HG03558 (cell line): ENCODE results near the gene DHODH.
A peak's percentile ranks its signal among the peaks of the same experiment; 100 is the strongest.
"Not testable (repeated sequence)": the region's sequence is repeated elsewhere in the genome, so short reads cannot be mapped to it uniquely, and the experiment has no call there.

Experiments used
- ATAC-seq: cut with Tn5 transposase; IDR thresholded peaks from one replicate; pipeline ENCODE4 v1.9.1; 2021; ENCODE audit warnings: moderate number of reproducible peaks; ENCODE audit not compliant: unreplicated experiment; ENCODE audit errors: extremely low read depth

DHODH gene

DNA sequence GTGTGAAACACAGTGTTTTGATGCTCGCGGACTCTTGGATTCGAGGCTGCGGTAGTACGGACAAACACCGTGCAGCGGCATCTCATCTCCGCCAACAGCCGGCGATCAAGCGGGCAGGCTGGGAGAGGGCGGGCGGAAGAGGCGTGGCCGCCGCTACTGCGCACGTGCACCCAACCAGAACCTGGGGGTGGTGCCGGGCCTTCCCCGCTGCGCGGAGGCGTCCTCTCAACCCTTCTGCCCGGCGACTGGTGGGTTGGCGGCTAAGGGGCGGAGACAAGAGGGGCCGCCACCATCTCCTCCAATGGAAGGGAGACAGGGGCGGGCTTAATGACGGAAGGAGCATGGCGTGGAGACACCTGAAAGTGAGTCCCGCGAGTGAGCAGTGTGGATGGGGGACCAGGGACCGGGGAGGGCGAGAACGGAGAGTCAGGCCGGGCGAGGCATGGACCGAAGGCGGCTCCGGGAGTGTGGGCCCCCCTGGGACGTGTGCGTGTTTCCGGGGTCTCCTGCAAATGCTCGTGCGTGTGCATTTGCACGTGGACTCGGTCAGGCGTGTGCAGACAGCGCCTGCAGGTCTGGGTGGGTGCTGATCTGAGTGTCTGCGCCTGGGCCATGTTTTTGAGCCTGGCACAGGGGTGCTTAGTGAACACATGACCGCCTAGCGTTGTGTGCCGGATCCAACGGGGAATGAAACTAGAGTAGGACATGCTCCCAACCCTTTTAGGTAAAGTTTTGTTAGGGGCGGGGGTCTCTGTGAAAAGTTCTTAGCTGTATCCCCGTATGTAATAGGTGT is at the start of gene DHODH:
Gene DHODH, plus strand, starts transcription at position 321 of the 793 bp plus-strand sequence. Its CDS starts 21 bp downstream, at position 342.
- peak; percentile 96 for ATAC-seq

DNA sequence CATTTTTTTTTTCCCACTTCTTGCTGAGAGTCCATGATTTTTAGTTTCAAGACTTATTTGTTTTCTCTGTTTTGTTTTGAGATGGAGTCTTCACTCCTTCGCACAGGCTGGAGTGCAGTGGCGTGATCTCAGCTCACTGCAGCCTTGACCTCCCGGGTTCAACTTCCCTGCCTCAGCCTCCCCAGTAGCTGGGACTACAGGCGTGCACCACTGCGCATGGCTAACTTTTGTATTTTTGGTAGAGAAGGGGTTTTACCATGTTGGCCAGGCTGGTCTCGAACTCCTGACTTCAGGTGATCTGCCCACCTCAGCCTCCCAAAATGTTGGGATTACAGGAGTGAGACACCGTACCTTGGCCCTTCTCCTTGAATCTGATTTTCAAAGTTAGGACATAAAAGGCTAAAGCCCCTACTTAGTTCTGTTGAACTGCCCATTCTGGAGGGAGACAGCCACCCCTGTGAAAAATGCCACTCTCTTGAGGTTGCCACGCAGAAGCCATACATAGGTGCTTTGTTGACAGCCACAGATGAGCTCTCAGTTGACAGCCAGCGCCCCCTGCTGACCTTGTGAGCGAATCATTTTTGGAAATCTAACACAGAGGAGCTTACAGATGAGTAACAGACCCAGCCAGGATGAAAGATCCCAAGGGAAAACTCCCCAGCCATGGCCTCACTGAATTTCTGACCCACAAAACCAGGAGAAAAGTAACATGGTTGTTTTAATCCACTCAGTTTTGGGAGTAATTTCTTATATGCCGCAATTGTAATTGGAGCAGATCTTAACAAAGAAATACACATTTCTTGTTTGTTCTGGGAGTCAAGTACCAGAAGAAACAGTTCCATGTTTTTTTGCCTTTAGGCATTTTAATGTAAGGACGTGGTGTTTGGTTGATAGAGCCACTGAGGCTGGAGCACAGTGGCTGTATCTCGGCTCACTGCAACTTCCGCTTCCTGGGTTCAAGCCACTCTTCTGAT is 47.2 kb upstream of the DHODH start:
- ATAC-seq: no peak

DNA sequence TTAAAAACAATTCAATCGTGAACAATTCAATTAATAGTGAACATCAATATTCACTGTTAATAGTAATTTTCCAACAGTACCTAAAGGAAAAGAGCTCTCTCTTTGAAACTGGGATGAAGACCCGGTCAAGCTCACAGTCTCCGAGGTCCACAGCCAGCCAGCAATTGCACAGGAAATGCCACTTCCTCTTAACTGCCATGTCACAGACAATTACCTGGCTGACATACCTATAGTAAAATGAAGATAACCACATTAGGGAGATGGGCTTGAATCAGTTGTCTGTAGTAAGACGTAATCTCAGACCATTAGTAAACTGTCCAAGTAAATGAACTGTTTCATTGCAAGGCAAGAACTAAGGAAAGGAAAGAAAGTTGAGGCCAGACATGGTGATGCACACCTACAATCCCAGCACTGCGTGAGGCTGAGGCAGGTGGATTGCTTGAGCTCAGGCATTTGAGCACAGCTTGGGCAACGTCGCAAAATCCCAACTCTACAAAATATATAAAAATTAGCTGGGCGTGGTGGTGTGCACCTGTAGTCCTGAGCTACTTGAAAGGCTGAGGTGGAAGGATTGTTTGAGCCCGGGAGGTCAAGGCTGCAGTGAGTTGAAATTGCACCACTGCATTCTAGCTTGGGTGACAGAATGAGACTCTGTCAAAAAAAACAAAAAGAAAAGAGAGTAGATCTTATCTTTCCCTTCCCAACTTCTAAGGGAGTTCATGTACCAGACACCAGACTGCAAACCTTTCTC is 45.2 kb upstream of the DHODH start:
- ATAC-seq: no peak

DNA sequence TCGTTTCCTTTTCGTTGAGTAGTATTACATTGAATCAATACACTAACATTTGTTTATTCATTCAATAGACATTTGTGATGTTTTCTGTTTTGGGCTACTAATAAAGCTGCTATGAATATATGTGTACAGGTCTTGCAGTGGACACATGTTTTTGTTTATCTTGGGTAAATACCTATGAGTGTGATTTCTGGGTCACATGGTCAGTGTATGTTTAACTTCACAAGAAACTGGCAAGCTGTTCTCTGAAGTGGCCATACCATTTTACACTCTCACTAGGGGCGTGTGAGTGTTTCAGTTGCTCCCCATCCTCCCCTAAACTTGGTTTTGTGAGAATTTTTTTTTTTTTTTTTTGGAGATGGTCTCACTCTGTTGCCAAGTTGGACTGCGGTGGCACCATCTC is 43.3 kb upstream of the DHODH start:
- no peak for ATAC-seq

DNA sequence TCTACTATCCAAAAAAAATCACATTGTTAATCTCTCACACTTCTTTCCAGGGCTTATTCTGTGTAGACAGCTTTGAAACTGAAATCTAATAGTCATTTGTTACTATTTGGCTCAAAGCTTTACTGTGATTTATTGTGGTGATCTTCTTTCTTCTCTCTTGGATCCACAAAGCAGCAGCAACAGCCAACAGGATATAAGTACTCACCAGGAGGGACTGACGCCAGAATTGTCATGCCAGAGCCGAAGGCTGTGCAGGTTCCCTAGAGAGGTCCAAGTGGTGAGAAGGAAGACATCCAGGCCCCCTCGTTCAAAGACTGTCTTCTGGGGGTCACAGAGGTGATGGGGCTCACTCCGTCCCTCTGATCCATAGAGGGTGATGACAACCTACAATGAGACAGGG is 41.6 kb upstream of the DHODH start:
- ATAC-seq: no peak

DNA sequence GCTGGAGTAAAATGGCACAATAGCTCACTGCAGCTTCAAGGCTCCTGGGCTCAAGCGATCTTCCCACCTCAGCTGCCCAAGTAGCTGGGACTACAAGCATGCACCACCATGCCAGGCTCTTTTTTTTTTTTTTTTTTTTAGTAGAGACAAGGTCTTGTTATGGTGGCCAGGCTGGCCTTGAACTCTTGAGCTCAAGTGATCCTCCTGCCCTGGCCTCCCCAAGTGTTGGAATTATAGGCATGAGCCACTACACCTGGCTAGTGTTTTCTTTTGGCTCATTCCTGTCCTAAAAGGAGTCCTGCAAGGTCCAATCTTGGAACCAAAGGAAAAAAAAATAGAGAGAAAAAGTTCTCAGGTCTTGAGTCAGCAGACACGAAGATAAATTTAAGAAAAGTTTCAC is 39.2 kb upstream of the DHODH start:
- ATAC-seq: no peak

DNA sequence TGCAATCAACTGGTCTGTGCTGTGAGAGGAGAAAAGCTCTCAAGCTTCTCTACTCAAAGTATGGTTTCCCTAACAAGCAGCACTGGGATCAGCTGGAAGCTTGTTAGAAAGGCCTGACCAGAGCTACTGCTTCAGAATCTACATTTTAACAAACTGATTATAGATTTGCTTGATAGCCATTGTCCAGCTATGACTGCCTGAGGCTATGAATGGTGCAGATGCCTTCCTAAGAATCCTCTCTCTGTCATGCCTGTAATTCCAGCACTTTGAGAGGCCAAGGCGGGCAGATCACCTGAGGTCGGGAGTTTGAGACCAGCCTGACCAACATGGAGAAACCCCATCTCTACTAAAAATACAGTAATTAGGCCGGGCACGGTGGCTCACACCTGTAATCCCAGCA is 37.0 kb upstream of the DHODH start:
- no peak for ATAC-seq

DNA sequence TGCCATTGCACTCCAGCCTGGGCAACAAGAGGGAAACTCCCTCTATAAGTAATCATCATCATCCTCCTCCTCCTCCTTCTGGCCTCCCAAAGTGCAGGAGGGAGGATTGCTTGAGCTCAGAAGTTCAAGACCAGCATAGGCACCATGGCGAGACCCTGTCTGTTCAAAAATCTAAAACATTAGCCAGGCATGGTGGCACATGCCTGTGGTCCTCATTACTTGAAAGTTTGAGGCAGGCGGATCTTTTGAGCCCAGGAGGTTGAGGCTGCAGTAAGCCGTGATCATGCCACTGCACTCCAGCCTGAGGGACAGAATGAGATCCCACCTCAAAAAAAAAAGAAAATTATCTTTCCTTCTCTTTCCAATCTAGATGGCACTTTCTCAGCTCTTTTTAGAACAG is 36.2 kb upstream of the DHODH start:
- no peak for ATAC-seq

DNA sequence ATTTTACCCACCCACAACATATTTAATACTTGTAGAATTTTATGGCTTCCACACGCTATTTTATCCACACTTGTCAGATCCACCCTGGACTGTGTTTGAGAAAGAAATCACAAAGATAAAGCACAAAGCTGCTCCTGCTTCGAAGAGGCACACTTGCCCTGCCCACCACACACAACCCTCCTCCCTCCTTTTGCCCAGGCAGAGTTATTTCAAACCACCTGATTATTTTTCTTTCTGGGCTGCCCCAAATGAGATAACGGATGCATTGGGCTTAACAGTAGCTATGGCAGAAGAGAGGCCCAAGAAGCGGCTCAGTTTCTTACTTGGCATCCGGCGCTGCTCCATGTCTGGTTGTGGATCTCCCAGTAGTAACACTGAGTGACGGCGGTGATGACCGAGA is 35.5 kb upstream of the DHODH start:
- ATAC-seq: no peak

DNA sequence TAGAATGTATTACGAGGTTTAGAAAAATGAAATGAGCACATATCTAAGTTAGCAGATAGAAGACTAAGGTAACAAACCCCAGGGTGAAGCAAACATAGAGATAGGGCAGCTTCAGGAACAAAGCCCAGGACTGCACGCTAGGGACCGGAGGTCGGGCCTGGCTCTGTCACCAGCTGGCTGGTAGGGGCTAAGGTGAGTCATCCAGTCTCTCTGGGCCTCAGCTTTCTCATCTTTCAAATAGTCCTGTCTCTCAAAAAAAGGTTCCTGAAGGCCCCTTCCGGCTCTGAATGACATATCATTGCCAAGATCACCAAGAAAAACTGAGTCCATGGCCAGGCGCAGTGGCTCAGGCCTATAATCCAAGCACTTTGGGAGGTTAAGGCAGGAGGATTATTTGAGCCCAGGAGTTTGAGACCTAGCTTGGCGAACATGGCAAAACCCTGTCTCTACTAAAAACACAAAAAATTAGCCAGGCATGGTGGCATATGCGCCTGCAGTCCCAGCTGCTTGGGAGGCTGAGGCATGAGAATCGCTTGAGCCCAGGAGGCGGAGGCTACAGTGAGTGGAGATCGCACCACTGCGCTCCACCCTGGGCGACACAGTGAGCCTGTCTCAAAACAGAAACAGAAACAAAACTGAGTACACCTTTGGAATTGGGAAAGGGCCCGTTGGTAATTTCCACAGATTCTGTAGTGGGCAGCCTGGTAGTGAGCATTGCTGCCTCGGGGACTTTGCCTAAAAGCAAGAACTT is 34.3 kb upstream of the DHODH start:
- no peak for ATAC-seq

DNA sequence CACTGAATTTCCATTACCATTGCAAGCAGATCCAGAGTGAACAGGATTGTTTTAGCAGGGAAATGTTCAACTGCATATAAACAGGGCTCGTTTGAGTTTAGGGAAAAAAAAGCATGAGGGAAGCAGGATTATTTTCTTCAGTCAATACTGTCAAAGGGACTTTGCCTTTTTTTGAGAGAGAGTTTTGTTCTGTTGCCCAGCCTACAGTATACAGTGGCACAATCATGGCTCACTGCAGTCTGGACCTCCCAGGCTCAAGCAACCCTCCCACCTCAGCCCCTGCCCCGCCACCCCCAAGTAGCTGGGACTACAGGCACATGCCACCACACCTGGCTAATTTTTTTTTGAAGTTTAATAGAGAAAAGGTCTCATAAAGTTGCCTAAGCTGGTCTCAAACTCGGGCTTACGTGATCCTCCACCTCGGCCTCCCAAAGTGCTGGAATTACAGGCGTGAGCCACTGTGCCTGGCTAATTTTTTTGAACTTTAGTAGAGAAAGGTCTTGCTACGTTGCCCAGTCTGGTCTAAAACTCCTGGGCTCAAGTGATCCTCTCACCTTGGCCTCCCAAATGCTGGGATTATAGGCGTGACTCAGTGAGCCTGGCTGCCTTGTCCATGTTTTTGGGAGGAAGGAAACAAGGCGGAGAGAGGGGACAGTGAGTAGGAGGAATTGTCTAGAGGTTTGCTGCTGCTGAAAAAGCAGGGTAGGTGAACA is 23.1 kb upstream of the DHODH start:
- no peak for ATAC-seq

DNA sequence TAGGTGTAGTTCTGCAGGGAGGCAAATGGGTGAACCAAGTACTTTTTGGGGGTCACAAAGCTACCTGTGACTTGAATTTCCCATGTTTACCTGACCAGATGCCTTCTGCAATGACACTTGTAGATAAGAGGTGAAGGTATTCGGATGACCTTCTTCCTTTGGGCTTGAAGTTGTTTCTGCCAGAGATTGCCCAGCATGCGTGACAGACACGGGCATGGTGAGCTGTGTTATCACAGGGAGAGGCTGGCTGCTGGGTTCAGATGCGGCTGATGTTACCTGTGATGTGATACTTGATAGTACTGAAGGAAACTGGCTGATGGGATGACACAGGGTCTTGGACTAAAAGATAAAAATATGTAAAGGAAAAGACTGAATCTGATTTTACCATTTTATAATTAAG is 22.4 kb upstream of the DHODH start:
- ATAC-seq: no peak

DNA sequence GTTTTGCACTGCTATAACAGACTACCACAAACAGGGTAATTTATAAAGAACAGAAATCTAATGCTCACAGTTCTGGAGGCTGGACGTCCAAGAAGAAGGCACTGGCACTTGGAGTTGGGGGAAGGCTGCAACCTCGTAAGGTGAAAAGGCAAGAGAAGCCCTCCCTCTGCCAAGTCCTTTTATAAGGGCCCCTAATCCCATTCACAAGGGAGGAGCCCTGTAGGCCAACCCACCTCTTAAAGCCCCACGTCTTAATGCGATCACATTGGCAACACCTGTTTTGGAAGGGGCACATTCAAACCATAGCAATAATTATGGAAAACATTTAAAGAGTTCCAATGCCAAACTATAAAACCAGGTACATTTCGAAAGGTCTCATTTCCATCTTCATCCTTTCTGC is 13.5 kb upstream of the DHODH start:
- ATAC-seq: no peak

DNA sequence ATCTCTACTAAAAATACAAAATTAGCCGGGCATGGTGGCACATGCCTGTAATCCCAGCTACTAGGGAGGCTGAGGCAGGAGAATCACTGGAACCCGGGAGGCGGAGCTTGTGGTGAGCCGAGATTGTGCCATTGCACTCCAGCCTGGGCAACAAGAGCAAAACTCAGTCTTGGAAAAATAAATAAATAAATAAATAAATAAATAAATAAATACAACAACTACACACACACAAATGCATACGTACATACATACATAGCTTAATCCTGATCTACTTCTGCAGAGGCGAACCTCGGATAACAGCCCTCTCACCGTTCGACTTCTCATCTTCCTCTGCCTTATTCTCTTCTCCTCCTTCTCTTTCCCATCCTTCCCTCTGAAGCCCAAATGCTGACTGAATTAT is 11.0 kb upstream of the DHODH start:
- ATAC-seq: not testable (repeated sequence)

DNA sequence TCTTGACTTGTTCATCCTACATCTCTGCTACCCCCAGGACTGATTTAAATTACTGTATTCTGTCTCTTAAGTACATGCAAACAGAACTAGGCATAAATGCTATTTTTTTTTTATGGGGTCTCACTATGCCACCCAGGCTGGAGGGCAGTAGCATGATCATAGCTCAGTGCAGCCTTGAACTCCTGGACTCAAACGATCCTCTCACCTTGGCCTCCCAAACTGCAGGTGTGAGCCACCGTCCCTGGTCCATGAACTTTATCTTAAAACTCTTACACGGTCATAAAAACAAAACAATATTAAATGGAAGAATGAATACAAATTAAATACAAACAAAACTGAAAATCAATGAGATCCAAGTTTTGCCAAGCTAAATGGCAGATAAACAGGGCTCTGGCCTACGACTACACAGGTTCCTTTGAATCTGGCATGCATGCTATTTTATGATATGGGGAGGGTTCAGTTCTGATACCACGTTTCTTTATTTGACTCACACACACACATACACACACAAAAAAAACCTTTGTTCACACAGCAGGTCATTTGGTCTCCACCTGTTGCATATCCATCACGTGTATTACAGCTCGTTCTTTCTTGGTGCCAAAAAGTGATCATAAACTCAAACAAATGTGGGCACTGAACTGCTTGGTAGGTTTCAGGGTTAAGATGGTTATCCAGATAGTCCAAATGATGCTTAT is 7.2 kb upstream of the DHODH start:
- ATAC-seq: no peak

DNA sequence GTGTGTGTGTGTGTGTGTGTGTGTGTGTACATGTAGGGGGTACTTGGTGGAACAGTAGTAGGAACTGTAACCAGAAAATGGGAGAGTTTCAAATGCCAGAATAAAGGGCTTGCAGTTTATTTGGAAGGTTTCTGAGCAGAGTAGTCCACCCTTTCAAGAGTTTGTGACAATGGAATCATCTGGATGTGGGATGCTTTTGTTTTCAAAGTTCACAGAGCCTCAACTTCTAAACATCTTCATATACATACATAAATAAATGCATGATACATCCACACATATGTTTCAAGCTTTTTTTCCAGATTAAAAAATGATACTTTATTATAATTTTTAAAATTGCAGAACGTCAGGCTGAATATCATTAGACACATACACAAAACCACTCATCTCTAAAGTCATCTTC is 5.9 kb upstream of the DHODH start:
- no peak for ATAC-seq

DNA sequence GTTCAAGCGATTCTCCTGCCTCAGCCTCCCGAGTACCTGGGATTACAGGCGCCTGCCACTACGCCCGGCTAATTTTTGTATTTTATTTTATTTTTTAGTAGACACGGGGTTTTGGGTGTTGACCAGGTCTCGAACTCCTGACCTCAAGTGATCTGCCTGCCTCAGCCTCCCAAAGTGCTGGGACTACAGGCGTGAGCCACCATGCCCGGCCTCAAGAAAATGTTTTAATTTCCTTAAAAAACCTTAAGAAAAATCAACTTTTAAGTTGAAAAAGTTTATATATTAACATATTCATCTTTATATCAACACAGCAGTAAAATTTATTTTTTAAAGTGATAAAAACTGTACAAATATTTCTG is 500 bp upstream of the DHODH start:
- ATAC-seq: not testable (repeated sequence)

DNA sequence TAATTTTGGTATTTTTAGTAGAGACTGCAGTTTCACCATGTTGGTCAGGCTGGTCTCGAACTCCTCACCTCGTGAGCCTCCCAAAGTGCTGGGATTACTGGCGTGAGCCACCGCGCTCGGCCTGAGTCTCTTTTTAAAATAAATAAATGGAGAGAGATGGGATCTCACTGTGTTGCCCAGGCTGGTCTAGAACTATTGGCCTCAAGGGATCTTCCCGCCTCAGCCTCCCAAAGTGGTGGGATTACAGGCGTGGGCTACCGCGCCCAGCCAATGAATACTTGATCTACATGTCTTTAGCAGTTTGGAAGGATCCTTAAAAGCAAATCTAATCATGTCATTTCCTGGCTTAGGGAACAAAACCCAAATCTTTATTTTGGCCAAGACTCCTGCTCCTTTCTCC is 1.2 kb downstream of the DHODH start:
- no peak for ATAC-seq

DNA sequence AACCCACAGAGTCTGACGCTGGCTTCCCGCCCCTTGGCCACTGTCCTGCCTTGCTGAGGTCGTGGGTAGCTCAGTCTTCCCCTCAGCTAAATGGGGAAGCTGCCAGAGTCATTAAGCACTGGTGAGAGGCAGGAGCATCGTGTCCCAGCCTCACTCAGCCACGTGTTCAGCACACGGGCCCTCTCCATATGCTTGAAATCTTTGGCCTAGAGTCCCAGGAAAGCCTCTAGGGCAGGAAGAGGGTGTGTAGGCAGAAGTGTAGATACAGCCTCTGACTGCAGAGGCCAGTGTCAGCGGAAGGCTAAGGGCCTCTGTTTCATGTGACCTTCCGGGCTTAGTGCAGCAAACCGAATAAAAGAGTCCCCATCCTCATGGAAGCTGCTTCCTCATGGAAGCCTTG is 4.1 kb downstream of the DHODH start:
- no peak for ATAC-seq
